Measurements from ENCODE around the gene TMEM35B. TPM values are rescaled to one million over a fixed set of nuclear protein-coding genes. Genes with fewer than 3 reads are reported as not detected.

TMEM35B gene
- total and polyA plus RNA-seq, 4 donors = 31.3 to 68.4 (median 42.9) TPM

DNA sequence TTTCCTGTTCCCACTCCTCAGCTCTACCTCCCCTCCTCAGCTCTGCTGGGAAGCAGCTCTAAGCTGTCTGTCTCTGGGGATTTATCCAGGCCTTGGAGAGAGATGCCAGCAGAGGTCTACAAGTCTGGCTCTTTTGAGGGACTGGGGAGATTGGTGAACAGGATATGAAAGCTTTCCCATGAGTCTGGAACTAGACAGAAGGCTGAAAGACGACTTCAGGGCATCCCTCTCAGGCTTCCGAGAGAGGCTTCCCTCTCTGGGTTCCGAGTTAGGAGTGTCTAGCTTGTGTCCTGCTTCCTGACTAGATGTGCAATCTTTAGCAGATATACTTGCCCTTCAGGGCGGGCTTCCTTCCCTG lies 733 bp downstream of the TMEM35B start:
- Histone ChIP-seq H3K27me3 (ENCODE audit: control insufficient read depth in 3 of 3, insufficient read depth in 3 of 3, low read length in 2 of 3) (no peaks in the 10 kb centered on the region), H3K4me1 (ENCODE audit: control insufficient read depth in 5 of 5, insufficient read depth in 5 of 5, low read length in 5 of 5) (peaks cover 5 to 13% (median 11%) of the 10 kb centered on the region in 5 donors), H3K4me3 (peak overlapping the region; percentile 88), H3K36me3 (ENCODE audit: control insufficient read depth in 4 of 4, insufficient read depth in 4 of 4, low read length in 4 of 4) (peaks cover 0 to 9% (median 4%) of the 10 kb centered on the region in 4 donors), H3K9ac (ENCODE audit: insufficient read depth in 1 of 2, low read length in 2 of 2) (peak overlapping the region; percentile 82 to 88), H3K9me3 (ENCODE audit: control insufficient read depth in 4 of 4, insufficient read depth in 3 of 4, low read length in 3 of 4) (no peaks in the 10 kb centered on the region), H3K27ac (ENCODE audit: low read depth in 1 of 2, low read length in 1 of 2) (peak overlapping the region; percentile 26 to 93)
- TF ChIP-seq, protein P1, sequence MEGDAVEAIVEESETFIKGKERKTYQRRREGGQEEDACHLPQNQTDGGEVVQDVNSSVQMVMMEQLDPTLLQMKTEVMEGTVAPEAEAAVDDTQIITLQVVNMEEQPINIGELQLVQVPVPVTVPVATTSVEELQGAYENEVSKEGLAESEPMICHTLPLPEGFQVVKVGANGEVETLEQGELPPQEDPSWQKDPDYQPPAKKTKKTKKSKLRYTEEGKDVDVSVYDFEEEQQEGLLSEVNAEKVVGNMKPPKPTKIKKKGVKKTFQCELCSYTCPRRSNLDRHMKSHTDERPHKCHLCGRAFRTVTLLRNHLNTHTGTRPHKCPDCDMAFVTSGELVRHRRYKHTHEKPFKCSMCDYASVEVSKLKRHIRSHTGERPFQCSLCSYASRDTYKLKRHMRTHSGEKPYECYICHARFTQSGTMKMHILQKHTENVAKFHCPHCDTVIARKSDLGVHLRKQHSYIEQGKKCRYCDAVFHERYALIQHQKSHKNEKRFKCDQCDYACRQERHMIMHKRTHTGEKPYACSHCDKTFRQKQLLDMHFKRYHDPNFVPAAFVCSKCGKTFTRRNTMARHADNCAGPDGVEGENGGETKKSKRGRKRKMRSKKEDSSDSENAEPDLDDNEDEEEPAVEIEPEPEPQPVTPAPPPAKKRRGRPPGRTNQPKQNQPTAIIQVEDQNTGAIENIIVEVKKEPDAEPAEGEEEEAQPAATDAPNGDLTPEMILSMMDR (IDR thresholded peaks at IDR 0.05; ENCODE audit: control extremely low read depth, extremely low read depth) = no peak
- 2% methylated on average over 4 of the region's 4 CpGs for WGBS, 2 donors
- peak; percentile 24 for ATAC-seq (ENCODE audit: insufficient read depth, low FRiP score)
- DNase-seq = peak in 2 of 3 donors; percentile 51 to 62

DNA sequence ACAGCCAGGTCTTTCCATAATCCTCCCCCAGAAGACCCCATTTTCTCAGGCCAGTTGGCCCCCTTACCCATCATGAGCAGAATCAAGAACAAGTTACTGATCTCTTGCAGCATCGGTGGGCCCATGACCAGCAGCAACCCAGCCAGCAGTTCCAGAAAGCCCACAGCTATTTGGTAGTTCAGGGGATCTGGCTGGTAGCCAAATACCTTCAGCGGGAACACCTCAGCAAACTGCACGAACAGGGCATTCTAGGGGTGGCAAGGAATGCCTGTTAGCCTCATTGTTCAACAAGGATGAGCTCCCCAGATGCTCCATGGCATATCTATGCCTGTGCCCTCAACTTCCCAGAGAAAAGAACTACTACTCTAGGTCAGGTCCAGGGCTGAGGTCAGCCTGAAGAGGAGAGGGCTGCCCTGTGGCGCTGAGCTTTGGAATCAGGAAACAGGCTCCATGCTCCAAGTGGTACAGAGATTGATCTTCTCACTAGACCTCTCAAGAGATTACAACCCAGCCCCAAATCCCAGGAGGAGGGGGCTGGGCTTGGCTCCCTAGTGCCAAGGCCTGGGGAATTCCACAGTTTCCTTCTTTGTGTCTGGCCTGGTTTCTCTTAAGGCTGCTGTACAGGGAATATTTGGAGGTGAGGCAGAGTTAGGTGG lies 1.3 kb downstream of the TMEM35B start:
- TF ChIP-seq, protein P1 (IDR thresholded peaks at IDR 0.05; ENCODE audit: control extremely low read depth, extremely low read depth) = no peak
- Histone ChIP-seq H3K36me3 (ENCODE audit: control insufficient read depth in 4 of 4, insufficient read depth in 4 of 4, low read length in 4 of 4) (peaks cover 2 to 9% (median 4%) of the 10 kb centered on the region in 4 donors), H3K27ac (ENCODE audit: low read depth in 1 of 2, low read length in 1 of 2) (peak overlapping the region; percentile 26 to 93), H3K9me3 (ENCODE audit: control insufficient read depth in 4 of 4, insufficient read depth in 3 of 4, low read length in 3 of 4) (no peaks in the 10 kb centered on the region), H3K4me3 (no peak overlapping the region), H3K27me3 (ENCODE audit: control insufficient read depth in 3 of 3, insufficient read depth in 3 of 3, low read length in 2 of 3) (no peaks in the 10 kb centered on the region), H3K9ac (ENCODE audit: insufficient read depth in 1 of 2, low read length in 2 of 2) (peak overlapping the region; percentile 82 to 88), H3K4me1 (ENCODE audit: control insufficient read depth in 5 of 5, insufficient read depth in 5 of 5, low read length in 5 of 5) (peaks cover 5 to 13% (median 11%) of the 10 kb centered on the region in 5 donors)
- DNase-seq (peak; percentile 14 to 38 (median 21)), ATAC-seq (ENCODE audit: insufficient read depth, low FRiP score) (no peak)
- WGBS, 2 donors = 53 to 73% methylated on average over 4 of the region's 4 CpGs

DNA sequence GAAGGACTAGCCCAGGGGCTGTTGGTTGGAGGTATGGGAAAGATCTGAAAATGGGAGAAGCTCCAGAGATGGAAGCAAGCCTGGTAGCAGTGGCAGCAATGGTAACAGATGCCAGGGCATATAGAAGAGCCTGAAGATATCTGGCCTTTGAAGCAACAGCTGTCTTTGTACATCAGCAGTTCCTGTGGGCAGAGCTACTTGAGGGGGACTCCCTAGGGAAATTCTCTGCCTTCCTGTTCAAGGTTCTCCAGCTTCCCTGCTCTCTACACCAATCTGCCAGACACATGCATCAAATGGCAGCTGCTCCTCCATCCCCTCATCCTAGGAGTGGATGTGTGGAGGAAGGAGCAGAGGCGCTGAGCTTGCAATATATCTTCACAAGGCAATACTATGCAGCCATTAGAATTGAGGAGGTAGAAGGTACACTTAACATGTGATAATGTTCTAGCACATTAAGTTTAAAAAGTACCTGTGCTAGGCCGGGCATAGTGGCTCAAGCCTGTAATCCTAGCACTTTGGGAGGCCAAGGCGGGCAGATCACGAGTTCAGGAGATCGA lies 2.2 kb downstream of the TMEM35B start:
- TF ChIP-seq, protein P1 (IDR thresholded peaks at IDR 0.05; ENCODE audit: control extremely low read depth, extremely low read depth) = no peak
- Histone ChIP-seq H3K27me3 (ENCODE audit: control insufficient read depth in 3 of 3, insufficient read depth in 3 of 3, low read length in 2 of 3) (no peaks in the 10 kb centered on the region), H3K36me3 (ENCODE audit: control insufficient read depth in 4 of 4, insufficient read depth in 4 of 4, low read length in 4 of 4) (peaks cover 2 to 9% (median 4%) of the 10 kb centered on the region in 4 donors), H3K9ac (ENCODE audit: insufficient read depth in 1 of 2, low read length in 2 of 2) (no peak overlapping the region), H3K4me3 (no peak overlapping the region), H3K4me1 (ENCODE audit: control insufficient read depth in 5 of 5, insufficient read depth in 5 of 5, low read length in 5 of 5) (peaks cover 5 to 13% (median 11%) of the 10 kb centered on the region in 5 donors), H3K9me3 (ENCODE audit: control insufficient read depth in 4 of 4, insufficient read depth in 3 of 4, low read length in 3 of 4) (no peaks in the 10 kb centered on the region), H3K27ac (ENCODE audit: low read depth in 1 of 2, low read length in 1 of 2) (no peak overlapping the region)
- ATAC-seq (ENCODE audit: insufficient read depth, low FRiP score) (no peak), DNase-seq (no peak)
- WGBS, 2 donors = 97% methylated on average over 5 of the region's 5 CpGs

All from lung (tissue), 12 donors.